HG03045 (cell line): ENCODE data around the gene ACAA2.

ENCODE experiments used
- ATAC-seq: cut with Tn5 transposase; IDR thresholded peaks from one replicate; pipeline ENCODE4 v1.9.1; 2021; ENCODE audit warnings: mild to moderate bottlenecking, moderate library complexity; ENCODE audit not compliant: unreplicated experiment

Gene ACAA2

DNA sequence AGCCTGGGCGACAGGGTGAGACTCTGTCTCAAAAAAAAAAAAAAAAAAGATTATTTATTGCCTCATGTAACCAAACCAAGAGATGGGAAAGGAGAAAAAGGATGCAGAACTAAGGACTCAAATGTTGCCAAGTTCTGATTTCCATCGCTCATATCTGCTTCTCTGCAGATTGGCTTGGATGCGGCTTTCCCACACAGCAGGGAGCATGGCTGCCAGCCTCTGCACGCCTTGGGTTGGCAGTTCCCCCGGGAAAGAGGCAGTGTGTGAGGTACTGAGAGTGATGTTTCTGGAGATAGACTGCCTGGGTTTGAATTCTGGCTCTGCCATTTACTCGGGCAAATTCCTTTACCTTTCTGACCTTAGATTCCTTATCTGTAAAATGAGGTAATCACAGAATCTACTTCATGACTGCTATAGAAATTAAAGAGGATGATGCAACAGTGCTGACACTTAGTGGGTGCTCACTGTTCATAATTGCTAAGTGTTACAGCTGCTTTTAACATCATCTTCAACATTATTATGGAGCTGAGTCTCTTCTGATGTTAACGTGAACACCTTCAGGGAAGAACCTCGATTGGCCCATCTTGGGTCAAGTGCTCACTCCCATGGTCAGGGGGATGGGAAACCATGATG, 68.8 kb downstream of the ACAA2 start:
- ATAC-seq: no peak

DNA sequence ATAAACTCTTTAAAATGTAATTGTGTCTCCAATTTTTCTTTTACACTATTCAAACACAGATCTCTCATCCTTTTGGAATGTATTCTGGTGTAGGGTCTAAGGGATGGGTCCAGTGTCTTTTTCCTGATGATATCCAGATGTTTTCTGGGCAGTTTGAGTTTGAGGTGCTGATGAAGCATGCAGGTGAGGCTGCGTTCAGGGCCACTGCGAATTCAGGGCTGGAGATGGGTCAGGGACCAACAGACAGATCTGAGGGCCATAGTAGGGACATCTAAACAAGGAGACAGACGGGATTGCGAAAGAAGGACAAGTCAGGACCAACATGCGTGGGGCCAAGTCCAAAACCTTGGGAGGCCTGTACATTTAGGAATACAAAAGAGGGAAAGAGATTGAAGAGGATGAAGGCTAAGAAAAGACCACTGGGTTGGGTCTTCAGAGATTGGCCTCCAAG, 70.2 kb downstream of the ACAA2 start:
- no peak for ATAC-seq

DNA sequence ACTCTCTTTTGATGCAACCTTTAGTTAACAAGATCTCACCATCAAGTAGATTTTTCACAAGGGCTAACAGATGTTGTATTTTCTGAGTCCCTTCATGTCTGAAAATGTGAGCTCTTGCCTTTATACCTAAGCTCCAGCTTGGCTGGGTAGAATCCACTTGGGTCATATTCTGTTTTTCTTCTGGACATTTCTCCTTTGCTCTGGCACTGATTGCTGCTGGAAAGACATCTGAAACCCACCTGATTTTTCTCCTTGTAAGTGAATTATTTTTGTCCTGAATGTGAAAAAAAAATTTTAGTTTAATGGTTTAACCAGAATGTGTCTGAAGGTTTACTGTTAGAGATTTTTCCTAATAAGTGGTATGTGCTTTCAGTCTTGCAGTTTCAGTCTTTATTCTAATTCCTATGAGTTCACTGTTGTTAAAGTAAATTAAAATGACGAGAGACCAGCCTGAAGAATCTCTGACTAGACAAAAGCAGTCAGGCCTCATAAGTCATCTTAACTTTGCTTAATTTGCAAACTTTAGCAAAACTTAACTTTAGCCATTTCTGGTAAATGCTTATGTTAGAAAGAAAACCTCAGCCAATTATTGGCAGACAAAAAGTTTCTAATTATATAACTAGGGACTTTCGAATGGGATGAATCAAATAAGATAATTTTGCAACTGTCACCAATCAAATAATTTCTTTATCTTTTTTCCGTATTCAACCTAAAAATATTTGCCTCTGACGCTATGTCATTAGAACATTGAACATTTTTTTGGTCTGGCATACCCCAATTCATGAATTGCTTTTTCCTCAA, 70.8 kb downstream of the ACAA2 start:
- no peak for ATAC-seq

DNA sequence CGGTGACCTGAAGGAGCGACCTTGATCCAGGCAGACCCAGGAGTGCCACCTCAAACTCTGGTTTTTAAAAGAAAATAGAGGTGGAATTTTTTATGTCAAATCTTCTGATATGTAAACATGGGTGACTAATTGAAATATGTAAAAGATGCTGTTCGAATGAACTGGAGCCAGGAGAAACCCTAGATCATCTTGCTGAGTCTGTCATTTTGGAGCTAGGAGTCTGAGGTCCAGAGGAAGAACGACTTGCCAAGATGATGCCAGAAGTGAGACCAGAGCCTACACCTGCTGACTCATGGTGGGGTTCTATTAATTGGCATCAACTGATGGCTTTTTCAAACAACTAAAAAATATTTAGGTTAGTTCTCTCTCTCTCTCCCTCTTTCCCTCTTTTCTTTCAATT, 74.1 kb downstream of the ACAA2 start:
- ATAC-seq: no peak

DNA sequence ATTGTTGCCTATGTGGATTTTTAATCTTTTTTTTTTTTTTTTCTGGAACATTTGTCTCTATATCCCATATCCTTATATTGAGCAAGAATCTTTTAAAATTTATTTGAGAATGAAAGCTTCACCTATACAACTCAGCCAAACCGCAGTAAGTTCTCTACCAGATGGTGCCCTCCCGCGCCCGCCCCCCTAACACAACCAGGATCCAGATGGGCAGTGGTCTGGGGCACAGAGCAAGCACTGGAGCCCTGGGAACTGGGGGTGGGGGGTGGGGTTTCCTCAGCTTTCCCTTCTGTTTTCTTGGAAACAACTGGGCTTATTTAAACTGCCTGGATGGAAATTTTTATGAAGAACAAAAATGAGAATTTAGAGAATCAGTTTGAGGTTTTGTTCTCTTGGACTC, 74.6 kb downstream of the ACAA2 start:
- no peak for ATAC-seq

DNA sequence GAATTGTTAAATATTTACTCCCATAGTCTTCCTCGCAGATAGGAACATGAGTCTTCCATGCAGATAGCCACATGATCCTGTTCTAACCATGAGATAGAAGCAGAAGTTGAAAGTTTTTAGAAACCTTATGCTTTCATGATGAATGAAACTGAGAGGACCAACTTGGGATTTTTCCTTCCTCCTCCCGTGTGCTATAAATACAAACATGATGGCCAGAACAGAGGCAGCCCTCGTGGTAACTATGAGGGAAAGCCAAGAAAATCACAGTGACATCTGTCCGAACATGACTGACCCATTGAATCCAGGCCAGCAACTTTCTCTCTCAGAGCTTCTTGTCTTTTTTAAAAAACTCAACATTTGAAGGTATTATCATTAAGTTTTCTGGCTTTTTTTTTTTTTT, 78.5 kb downstream of the ACAA2 start:
- no peak for ATAC-seq

DNA sequence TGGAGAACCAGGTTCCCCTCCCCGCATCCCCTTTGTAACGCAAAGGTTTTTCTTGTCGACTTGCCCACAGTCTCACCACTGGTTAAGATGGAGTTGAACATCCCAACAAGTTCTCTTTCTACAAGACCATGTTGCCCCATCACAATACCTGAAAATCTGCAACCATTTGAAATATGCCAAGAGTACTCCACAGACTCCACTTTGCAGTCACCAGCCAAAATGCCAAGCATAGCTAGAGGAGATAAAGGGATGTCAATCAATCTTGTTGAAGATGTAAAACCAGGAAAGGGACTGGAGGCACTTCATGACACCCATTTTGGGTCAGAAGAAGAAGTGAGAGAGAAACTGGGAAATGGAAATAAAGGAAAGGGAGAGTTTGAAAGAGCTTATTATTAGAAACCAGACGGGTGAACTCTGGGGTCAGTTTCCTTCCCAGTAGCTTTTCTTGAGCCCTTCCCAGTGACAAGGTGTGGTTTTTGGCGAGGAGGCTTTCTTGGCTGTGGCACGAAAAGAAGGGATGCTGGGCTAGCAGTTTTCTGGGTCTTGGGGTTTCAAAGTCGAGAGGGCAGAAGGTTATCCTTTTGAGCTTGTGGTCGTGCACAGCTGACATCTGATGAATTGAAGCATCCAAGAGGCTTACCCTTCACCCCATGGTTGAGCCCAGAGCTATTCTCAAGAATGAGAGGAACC, 79.3 kb downstream of the ACAA2 start:
- no peak for ATAC-seq

DNA sequence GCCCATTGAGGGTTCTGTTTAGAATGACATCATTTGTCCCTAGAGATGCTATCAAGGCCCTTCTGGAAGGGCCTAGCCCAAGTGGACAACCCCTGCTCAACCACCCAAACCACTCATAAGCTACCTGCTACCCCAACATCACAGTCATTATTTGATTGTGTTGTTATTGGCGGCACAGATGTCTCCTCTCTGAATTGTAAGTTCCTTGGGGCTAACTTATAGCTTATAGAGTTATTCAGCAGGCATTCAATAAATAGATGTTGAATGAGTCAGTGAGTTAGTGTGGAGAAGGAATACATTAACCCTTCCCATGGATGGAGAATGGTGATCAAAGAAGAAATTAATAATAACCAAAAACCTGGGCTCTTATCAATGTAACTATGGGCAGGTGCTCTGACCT, 80.0 kb downstream of the ACAA2 start:
- no peak for ATAC-seq
